Thymus (tissue), 11 donors: Measurements from ENCODE around the gene SIT1. TPM values are rescaled to one million over a fixed set of nuclear protein-coding genes. Genes with fewer than 3 reads are reported as not detected.

Experiments used
- DNase-seq, 9 donors: peaks; one replicate each; pipeline ENCODE4 v3.0.0-alpha.2; 2013; ENCODE audit warnings: low spot score in 9 of 9, low read depth in 6 of 9, missing footprints in 1 of 9
- H3K27ac ChIP-seq, 2 donors: one replicate each; pipeline ENCODE4 v1.5.1; 2013; ENCODE audit warnings: control low read depth in 1 of 2, low read depth in 1 of 2, low read length in 1 of 2, mild to moderate bottlenecking in 1 of 2, moderate library complexity in 1 of 2
- H3K27me3 ChIP-seq, 2 donors: one replicate each; pipeline ENCODE4 v1.5.1; 2013; ENCODE audit warnings: low read length in 1 of 2; ENCODE audit not compliant: control insufficient read depth in 2 of 2, insufficient read depth in 1 of 2
- H3K36me3 ChIP-seq, 2 donors: one replicate each; pipeline ENCODE4 v1.5.1; 2013; ENCODE audit warnings: low read length in 1 of 2, mild to moderate bottlenecking in 1 of 2, moderate library complexity in 1 of 2; ENCODE audit not compliant: control insufficient read depth in 2 of 2, insufficient read depth in 2 of 2
- H3K4me1 ChIP-seq, 2 donors: one replicate each; pipeline ENCODE4 v1.5.1; 2013; ENCODE audit warnings: low read length in 2 of 2; ENCODE audit not compliant: control insufficient read depth in 2 of 2, insufficient read depth in 2 of 2
- H3K4me3 ChIP-seq, 2 donors: one replicate each; pipeline ENCODE4 v1.5.1; 2013; ENCODE audit warnings: low read length in 2 of 2, control low read depth in 1 of 2, mild to moderate bottlenecking in 1 of 2
- H3K9me3 ChIP-seq, 2 donors: one replicate each; pipeline ENCODE4 v1.5.1; 2013; ENCODE audit warnings: low read length in 1 of 2, mild to moderate bottlenecking in 1 of 2; ENCODE audit not compliant: control insufficient read depth in 2 of 2, insufficient read depth in 1 of 2
- WGBS: extraction: QIAGEN DNeasy Blood & Tissue Kit; methylation state at CpG from one replicate; pipeline ENCODE4 v1.1.7; 2013; 5-methylcytosine and 5-hydroxymethylcytosine counted together
- polyA plus RNA-seq: library from polyadenylated mRNA; stranded (reverse); fragments of 200-250 nt; gene quantifications from one replicate; pipeline ENCODE4 v1.2.3, GENCODE V29; 2013
- total RNA-seq: library from RNA; stranded (reverse); fragments of 120-200 nt; gene quantifications from one replicate; pipeline ENCODE4 v1.2.4, GENCODE V29; 2013
- donor health status: healthy.

Gene SIT1
- total and polyA plus RNA-seq, 2 donors, result 42.2 to 174 TPM

DNA sequence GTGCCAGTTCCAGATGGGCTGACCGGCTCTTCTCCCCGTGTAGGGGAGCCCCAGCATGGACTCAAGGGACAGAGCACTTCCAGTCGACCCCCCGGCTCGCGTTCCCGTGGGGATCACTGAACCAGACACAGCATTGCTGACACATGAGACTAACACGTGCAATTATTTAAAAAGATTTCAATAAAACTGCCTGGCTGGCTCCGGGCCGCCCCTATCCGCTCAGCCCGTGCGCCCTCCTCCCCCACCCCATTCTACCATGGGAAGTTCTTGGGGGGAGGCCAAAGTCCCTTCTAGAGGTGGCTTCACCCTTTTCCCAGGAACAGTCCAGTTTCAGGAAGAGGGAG lies 40.9 kb downstream of the SIT1 start:
- no peaks in the 10 kb centered on the region for H3K27me3 ChIP-seq
- no peak overlapping the region for H3K4me3 ChIP-seq
- H3K36me3 ChIP-seq, result peaks cover 27 to 31% of the 10 kb centered on the region in 2 donors
- peaks cover 10 to 11% of the 10 kb centered on the region in 2 donors for H3K4me1 ChIP-seq
- no peak for DNase-seq
- 95% methylated on average over 13 of the region's 13 CpGs for WGBS
- H3K27ac ChIP-seq, result no peak overlapping the region
- no peaks in the 10 kb centered on the region for H3K9me3 ChIP-seq

DNA sequence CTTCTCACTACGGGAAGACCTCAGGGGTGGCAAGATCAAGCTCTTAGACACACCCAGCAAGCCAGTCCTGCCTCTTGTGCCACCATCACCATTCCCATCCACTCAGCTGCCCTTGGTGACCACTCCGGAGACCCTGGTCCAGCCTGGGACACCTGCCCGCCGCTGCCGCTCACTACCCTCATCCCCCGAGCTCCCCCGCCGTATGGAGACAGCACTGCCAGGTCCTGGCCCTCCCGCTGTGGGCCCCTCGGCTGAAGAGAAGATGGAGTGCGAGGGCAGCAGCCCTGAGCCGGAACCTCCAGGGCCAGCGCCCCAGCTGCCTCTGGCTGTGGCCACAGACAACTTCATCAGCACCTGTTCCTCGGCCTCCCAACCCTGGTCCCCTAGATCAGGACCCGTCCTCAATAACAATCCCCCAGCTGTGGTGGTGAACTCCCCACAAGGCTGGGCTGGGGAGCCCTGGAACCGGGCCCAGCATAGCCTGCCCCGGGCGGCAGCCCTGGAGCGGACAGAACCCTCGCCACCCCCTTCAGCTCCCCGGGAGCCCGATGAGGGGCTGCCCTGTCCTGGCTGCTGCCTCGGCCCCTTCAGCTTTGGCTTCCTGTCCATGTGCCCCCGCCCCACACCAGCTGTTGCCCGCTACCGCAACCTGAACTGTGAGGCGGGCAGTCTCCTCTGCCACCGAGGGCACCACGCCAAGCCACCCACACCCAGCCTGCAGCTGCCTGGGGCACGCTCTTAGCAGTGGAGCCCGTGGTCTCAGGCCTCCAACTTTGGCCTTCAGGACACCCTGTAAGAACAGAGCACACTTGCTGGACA lies 41.5 kb downstream of the SIT1 start:
- DNase-seq, result no peak
- H3K4me1 ChIP-seq, result peaks cover 10 to 16% of the 10 kb centered on the region in 2 donors
- no peaks in the 10 kb centered on the region for H3K9me3 ChIP-seq
- no peaks in the 10 kb centered on the region for H3K27me3 ChIP-seq
- no peak overlapping the region for H3K4me3 ChIP-seq
- H3K27ac ChIP-seq, result no peak overlapping the region
- 98% methylated on average over 31 of the region's 31 CpGs for WGBS
- H3K36me3 ChIP-seq, result peaks cover 27 to 31% of the 10 kb centered on the region in 2 donors

DNA sequence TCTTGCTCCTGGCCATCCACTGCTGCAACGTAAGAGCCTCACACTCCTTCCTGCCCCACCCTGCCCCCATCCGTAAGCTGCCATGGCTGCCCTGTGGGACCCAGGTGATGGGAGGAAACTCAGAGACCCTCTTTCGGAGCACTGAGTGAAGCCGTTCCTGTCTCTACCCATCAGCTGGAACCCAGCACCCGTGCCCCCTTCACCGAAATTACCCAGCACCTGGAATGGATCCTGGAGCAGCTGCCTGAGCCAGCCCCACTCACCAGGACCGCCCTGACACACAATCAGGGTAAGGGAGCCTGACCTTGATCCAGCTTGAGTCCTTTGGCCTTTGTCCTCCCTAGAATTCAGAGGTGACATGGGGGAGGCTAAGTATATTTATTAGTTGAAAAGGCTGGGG lies 42.5 kb downstream of the SIT1 start:
- Histone ChIP-seq H3K9me3 (no peaks in the 10 kb centered on the region), H3K4me1 (peaks cover 10 to 23% of the 10 kb centered on the region in 2 donors), H3K36me3 (peaks cover 27 to 31% of the 10 kb centered on the region in 2 donors), H3K27me3 (no peaks in the 10 kb centered on the region), H3K4me3 (no peak overlapping the region), H3K27ac (no peak overlapping the region)
- 99% methylated on average over 7 of the region's 7 CpGs for WGBS
- DNase-seq, result no peak

DNA sequence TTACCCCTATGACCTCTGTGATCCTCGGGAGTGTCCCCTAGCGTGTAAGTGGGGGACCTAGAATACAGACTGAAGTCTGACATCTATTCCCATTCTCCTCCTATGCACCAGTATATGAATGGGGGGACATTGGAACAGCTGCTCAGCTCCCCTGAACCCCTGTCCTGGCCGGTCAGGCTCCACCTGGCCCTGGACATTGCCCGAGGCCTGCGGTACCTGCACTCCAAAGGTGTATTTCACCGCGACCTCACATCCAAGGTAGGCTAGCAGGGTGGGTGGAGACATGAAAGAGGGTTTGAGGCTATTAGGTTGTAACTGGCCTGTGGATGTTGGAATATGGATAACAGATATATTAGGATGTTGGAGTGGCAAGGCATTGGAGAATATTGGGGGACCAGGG lies 44.0 kb downstream of the SIT1 start:
- no peaks in the 10 kb centered on the region for H3K27me3 ChIP-seq
- peaks cover 27 to 31% of the 10 kb centered on the region in 2 donors for H3K36me3 ChIP-seq
- H3K27ac ChIP-seq, result no peak overlapping the region
- 98% methylated on average over 7 of the region's 7 CpGs for WGBS
- H3K9me3 ChIP-seq, result no peaks in the 10 kb centered on the region
- H3K4me1 ChIP-seq, result peaks cover 10 to 28% of the 10 kb centered on the region in 2 donors
- no peak for DNase-seq
- H3K4me3 ChIP-seq, result no peak overlapping the region

DNA sequence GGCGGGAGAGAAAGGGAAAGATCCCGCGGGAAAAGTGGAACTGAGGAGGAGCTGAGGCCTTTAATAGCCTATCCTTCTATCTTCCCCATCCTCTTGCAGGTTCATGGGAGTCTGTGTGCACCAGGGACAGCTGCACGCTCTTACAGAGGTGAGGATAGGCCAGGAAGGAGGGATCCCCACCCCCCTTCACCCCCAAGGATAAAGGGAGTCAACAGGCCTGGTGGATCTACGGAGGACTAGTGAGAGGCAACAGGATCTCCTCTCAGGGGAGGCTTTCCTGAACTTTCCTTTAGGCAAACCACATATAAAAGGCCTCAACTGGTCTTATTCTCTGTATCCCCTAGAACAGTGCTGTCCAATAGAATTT lies 44.6 kb downstream of the SIT1 start:
- 39% methylated on average over 5 of the region's 5 CpGs for WGBS
- Histone ChIP-seq H3K36me3 (peaks cover 27 to 31% of the 10 kb centered on the region in 2 donors), H3K4me1 (peaks cover 10 to 28% of the 10 kb centered on the region in 2 donors), H3K27ac (no peak overlapping the region), H3K9me3 (no peaks in the 10 kb centered on the region), H3K27me3 (no peaks in the 10 kb centered on the region), H3K4me3 (peak overlapping the region; percentile 70 to 86)
- no peak for DNase-seq

DNA sequence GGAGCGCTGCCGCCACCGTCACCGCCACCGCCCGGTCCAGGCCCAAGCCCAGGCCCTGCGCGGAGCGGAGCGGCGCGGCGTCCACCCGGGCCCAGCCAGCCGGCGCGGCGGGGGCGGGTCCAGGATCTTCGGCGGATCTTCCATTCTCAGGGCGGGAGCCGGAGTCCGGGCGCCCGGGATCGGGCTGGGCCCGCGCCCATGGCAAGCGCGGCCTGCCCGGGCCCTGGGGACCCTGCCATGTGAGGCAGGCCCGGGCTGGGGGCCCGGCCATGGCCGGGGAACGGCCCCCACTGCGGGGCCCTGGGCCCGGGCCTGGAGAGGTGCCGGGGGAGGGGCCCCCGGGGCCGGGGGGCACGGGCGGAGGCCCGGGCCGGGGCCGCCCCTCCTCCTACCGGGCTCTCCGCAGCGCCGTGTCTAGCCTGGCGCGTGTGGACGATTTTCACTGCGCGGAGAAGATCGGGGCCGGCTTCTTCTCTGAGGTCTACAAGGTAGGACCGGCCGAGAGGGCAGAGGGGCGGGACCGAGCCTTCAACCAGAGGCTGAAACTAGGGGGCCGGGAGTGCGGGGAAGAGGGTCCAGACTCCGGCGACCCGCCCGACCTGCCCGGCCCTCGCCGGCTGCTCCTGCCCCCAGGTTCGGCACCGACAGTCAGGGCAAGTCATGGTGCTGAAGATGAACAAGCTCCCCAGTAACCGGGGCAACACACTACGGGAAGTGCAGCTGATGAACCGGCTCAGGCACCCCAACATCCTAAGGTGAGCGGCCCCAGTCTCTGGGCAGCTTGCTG lies 45.2 kb downstream of the SIT1 start:
- WGBS, result under 1% methylated on average over 76 of the region's 76 CpGs
- Histone ChIP-seq H3K36me3 (peaks cover 27 to 31% of the 10 kb centered on the region in 2 donors), H3K4me3 (peak overlapping the region; percentile 70 to 86), H3K9me3 (no peaks in the 10 kb centered on the region), H3K27ac (peak overlapping the region in 1 of 2 donors; percentile 62), H3K4me1 (peaks cover 10 to 28% of the 10 kb centered on the region in 2 donors), H3K27me3 (no peaks in the 10 kb centered on the region)
- DNase-seq, result peak in 1 of 9 donors; percentile 56

DNA sequence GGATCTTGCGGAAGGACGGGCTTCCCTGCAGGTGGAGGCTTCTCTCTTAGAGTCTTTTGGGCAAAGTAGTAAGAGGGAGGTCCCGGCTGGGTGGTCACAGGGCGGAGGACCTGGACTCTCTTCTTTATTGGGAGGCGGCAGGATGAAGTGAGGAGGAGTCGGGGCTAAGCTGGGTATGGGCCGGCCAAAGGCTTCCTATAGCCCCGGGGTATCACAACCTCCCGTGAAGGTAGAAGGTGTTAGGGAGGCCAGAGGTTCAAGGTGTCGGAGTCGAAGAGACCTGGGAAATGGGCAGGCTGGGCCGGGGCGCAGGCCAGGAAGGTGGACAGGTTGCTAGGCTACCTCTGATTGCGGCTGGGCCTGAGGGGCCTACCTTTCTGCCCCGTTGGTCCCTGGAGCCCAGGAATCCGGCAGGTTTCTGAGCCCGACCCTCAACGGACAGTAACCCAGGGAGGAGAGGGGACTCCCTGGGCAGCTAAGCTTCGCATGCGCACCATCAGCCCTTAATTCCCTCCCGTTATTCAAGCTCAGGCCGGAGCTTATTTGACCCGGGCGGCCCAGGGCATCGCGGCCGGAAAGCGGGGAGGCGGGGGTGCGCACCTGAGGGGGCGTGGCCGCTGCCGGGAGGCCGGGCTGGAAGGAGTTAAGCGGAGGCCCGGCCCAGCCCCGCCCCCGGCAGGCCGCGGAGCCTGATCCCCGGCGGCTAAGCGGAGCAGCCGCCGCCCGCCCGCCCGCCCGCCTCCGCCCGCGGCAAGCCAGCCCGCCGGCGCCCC lies 46.0 kb downstream of the SIT1 start, which contains the start of gene TESK1:
Gene TESK1, plus strand, starts transcription at position 685 of the 773 bp plus-strand sequence. CDS start 358 bp downstream, outside the sequence.
- Histone ChIP-seq H3K36me3 (peaks cover 22 to 26% of the 10 kb centered on the region in 2 donors), H3K4me3 (peak within 1 kb of the TSS; percentile 70 to 86), H3K9me3 (no peaks in the 10 kb centered on the region), H3K27ac (peak within 1 kb of the TSS; percentile 92 to 93), H3K27me3 (no peaks in the 10 kb centered on the region), H3K4me1 (peaks cover 10 to 35% of the 10 kb centered on the region in 2 donors)
- DNase-seq, result peak in 6 of 9 donors; percentile 44 to 84 (median 74)
- WGBS, result 1% methylated on average over 55 of the region's 55 CpGs

DNA sequence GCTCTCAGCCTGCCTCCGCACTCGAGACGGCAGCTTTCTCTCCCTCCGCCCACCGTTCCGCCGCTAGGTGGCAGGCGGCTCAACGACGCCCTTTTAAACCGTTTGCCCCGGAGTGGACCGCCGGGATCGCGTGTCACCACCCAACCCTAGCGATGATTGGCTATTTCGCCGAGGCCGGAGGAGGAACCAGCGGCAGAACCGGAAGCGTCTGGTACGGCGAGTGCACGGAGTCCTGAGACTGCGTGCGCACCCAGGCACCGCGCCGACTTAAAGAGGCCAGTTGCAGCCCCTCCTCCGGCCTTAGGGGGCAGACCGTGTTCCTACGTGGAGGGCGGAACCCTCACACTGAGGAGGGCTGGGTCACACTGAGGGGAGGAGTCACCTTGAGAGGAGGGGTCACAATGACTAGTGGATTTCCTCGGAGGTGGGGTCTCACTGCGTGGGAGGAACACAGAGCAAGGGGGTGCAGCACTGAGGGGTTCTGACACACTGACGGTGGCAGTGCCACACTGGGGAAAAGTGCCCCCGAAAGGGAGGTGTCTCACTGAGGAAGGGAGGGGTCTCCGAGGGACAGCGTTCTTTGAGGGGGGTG lies 46.6 kb downstream of the SIT1 start:
- Histone ChIP-seq H3K4me1 (peaks cover 12 to 41% of the 10 kb centered on the region in 2 donors), H3K4me3 (peak overlapping the region; percentile 60 to 86), H3K27me3 (no peaks in the 10 kb centered on the region), H3K9me3 (no peaks in the 10 kb centered on the region), H3K27ac (peak overlapping the region; percentile 92 to 93), H3K36me3 (peaks cover 15 to 19% of the 10 kb centered on the region in 2 donors)
- under 1% methylated on average over 41 of the region's 41 CpGs for WGBS
- DNase-seq, result peak; percentile 97 to 100 (median 99)
